GM06990 (cell line): Measurements from ENCODE around the gene ORM2.

ENCODE experiments used
- DNase-seq: peaks from one replicate; pipeline ENCODE4 v3.0.0-alpha.2; 2011; ENCODE audit not compliant: insufficient read length; ENCODE audit errors: extremely low read depth
- H3K27me3 ChIP-seq: replicated peaks from 2 replicates; pipeline ENCODE4 v1.6.0; 2011; ENCODE audit warnings: low read length; ENCODE audit not compliant: control insufficient read depth, insufficient read depth
- H3K36me3 ChIP-seq: 2 replicates; pipeline ENCODE4 v1.5.1; 2011; ENCODE audit warnings: low read length; ENCODE audit not compliant: control insufficient read depth, insufficient read depth
- H3K4me3 ChIP-seq: replicated peaks from 2 replicates; pipeline ENCODE4 v1.5.1; 2011; ENCODE audit warnings: low read depth, mild to moderate bottlenecking, control low read depth, low read length
- TF ChIP-seq, protein P1 (sequence below): IDR thresholded peaks from 2 replicates; pipeline ENCODE4 v1.5.1; 2011; ENCODE audit warnings: low read length, control low read depth, mild to moderate bottlenecking, inconsistent platforms; ENCODE audit not compliant: insufficient read depth, poor library complexity, severe bottlenecking

The ORM2 gene

DNA sequence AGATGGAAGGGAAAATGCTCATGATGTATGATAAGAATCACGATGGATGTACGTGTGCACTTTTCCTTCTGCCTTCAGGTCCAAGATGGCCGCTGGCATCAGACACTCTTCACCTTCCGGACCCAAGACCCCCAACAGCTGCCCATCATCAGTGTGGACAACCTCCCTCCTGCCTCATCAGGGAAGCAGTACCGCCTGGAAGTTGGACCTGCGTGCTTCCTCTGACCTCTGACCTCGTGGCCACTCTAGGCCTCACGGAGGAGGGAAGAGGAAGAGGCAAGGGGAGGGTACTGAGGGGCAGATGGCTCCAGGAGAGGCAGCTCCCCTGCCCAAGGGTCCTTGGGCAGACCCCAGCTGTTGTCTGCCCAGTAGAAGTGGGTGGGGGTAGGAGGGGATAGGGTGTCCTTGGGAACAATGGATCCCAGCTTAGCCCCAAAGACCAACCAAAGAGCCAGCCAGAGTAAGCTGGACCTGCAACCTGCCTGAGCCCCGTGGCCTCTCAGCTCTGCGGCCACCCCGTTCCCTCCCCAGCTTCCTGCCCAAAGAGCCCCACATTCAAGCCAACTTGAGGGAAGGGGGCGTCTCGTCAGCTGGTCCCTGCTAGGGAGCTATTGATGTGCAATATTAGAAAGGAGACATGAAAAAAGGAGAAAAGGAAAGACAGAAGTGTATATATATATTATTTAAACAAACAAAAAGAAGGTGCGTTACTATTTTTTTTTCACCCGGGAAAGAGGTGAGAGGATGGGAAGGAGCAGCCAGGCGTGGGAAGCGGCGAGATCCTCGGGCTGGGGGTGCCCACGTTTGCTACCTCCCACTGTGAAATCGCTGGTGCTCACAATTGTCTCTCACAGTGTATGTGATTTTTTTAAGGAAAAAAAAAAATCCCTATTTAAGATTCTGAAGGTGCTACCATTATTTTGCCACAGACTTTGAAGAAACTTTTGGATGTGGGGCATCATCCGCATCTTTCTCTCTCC is 18.9 kb upstream of the ORM2 start:
- TF ChIP-seq, protein P1, sequence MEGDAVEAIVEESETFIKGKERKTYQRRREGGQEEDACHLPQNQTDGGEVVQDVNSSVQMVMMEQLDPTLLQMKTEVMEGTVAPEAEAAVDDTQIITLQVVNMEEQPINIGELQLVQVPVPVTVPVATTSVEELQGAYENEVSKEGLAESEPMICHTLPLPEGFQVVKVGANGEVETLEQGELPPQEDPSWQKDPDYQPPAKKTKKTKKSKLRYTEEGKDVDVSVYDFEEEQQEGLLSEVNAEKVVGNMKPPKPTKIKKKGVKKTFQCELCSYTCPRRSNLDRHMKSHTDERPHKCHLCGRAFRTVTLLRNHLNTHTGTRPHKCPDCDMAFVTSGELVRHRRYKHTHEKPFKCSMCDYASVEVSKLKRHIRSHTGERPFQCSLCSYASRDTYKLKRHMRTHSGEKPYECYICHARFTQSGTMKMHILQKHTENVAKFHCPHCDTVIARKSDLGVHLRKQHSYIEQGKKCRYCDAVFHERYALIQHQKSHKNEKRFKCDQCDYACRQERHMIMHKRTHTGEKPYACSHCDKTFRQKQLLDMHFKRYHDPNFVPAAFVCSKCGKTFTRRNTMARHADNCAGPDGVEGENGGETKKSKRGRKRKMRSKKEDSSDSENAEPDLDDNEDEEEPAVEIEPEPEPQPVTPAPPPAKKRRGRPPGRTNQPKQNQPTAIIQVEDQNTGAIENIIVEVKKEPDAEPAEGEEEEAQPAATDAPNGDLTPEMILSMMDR = no peak
- DNase-seq = no peak
- Histone ChIP-seq H3K36me3 (no peaks in the 10 kb centered on the region), H3K4me3 (no peak overlapping the region), H3K27me3 (no peaks in the 10 kb centered on the region; the same call in 1 of the 2 replicates)

DNA sequence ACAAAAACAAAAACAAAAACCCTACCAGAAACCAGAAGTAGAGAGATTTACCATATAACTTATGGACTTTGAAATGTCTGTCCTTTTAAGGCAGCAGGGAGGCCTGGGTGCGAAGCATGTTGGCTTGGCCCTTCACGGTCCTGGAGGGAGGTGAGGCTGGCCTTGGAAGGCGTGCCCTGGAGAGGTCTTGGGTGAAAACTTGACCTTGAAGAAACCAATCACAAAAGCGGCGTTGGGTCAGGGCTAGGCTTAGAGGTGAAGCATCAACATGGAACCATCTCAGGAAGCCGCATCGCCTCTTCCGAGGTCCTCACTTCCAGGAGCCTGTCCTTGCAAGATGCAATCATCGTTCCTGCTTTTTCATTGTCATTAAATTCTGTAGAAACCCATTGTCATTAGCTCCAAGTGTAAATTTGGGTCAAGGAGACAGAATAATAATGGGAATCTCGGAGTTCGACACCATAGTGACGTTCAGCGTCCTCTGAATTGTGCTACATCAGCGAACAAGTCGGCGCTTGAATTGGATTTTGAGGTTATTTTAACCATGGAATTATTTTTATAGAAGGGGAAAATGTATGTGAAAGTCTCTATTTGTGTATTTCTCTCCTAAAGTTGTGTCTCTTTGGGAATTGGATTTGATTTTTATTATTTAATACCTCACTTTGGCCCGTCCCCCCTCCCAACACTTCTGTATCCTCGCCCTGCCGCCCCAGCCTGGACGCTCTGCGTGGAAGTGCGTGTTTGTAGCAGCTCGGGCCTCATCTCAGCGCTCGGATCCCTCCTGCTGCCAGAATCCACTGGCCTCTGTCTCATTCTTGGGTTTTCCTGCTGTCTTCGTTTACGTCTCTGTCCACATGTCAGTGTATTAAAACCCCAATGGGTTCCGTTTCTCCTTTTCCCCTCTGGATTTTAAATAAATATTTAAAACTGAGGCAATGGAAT is 17.8 kb upstream of the ORM2 start:
- TF ChIP-seq, protein P1 = no peak
- Histone ChIP-seq H3K4me3 (no peak overlapping the region), H3K36me3 (no peaks in the 10 kb centered on the region), H3K27me3 (no peaks in the 10 kb centered on the region; the same call in 1 of the 2 replicates)
- no peak for DNase-seq

DNA sequence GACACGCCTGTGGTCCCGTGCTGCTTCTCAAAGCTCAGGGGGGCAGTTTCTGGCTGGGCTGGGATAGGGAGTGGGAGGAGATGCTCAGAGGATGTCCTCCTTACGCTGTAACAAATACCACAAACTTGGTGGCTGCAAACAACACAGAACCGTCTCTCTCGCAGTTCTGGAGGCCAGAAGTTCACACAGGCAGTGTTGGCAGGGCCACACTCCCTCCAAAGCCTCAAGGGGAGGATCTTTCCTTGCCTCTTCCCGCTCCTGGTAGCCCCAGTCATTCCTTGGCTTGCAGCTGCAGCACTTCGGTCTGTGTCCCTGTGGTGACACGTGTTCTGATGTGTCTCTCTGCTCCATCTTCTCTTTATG is 17.2 kb upstream of the ORM2 start:
- TF ChIP-seq, protein P1 = no peak
- H3K36me3 ChIP-seq = no peaks in the 10 kb centered on the region
- DNase-seq = no peak
- no peak overlapping the region for H3K4me3 ChIP-seq
- H3K27me3 ChIP-seq = no peaks in the 10 kb centered on the region; the same call in 1 of the 2 replicates

DNA sequence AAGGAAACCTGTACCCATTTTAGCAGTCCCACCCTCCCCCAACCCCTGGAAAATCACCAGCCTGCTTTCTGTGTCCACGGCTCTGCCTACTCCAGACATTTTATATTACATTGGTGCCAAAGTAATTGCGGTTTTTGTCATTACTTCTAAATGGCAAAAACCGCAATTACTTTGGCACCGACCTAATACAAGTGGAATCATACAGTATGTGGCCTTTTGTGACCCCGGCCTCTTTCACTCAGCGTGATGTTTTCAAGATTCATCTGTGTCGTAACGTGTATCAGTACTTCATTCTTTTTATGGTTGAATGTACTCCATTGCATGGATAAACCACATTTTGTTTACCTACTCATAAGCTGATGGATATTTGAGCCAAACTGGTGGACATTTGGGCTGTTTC is 16.5 kb upstream of the ORM2 start:
- Histone ChIP-seq H3K36me3 (no peaks in the 10 kb centered on the region), H3K27me3 (no peaks in the 10 kb centered on the region; the same call in 1 of the 2 replicates), H3K4me3 (no peak overlapping the region)
- TF ChIP-seq, protein P1 = no peak
- DNase-seq = no peak

DNA sequence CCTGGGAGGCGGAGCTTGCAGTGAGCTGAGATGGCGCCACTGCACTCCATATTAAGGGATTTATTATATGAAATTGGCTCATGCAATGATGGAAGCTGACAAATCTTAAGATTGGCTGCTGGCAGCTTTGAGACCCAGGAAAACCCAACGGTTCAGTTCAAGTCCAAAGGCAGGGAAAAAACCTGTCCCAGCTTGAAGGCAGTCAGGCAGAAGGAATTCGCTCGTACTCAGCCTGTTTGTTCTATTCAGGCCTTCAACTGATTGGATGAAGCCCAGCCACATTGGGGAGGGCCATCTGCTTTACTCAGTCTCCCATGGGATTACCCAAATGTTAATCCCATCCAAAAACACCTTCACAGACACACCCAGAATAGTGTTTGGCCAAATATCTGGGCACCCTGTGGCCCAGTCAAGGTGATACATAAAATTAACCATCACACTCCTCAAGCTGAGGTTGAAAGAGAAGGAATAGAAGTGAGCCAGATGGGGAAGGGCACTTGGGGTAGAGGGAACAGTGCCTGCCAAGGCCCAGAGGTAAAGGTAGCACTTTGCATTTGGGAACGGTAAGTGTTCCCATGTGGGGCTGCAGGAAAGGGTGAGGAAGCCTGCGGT is 15.3 kb upstream of the ORM2 start:
- TF ChIP-seq, protein P1 = no peak
- H3K27me3 ChIP-seq = no peaks in the 10 kb centered on the region; the same call in 1 of the 2 replicates
- H3K36me3 ChIP-seq = no peaks in the 10 kb centered on the region
- DNase-seq = no peak
- no peak overlapping the region for H3K4me3 ChIP-seq
